Brain microvascular endothelial cell (primary cell): ENCODE measurements around the gene SH3RF3.

Experiments
- DNase-seq: peaks from one replicate; pipeline ENCODE4 v3.0.0-alpha.2; 2020
- H3K27ac ChIP-seq: fragments of 250-450 bp; sonication (Bioruptor Pico); 2 replicates; pipeline ENCODE4 v1.5.1; 2020; ENCODE audit warnings: mild to moderate bottlenecking, moderate library complexity
- H3K27me3 ChIP-seq: fragments of 250-450 bp; sonication (Bioruptor Pico); replicated peaks from 2 replicates; pipeline ENCODE4 v1.5.1; 2020; ENCODE audit warnings: mild to moderate bottlenecking
- H3K36me3 ChIP-seq: fragments of 250-450 bp; sonication (Bioruptor Pico); replicated peaks from 2 replicates; pipeline ENCODE4 v1.5.1; 2020; ENCODE audit warnings: mild to moderate bottlenecking
- H3K4me3 ChIP-seq: 2 replicates; pipeline ENCODE4 v1.5.1; 2011; ENCODE audit warnings: low read depth, mild to moderate bottlenecking, control low read depth, low read length, moderate library complexity
- in situ Hi-C: cut with HindIII; loops from 2 replicates; pipeline ENCODE4 v1.10.0; 2017; ENCODE audit warnings: low sequenced_read_pairs, low pct_ligation_motif_present
- TF ChIP-seq, protein P1 (sequence below): IDR thresholded peaks from 2 replicates; pipeline ENCODE4 v1.5.1; 2011; ENCODE audit warnings: low read depth, mild to moderate bottlenecking, moderate library complexity, low read length, control low read depth, inconsistent platforms; ENCODE audit errors: missing control alignments

SH3RF3 gene

GRCh38 chr2:109305490-109306167, 176.6 kb downstream of the SH3RF3 start:
- no peak for DNase-seq
- no peaks in the 10 kb centered on the region for H3K36me3 ChIP-seq
- H3K27ac ChIP-seq, result no peak overlapping the region
- TF ChIP-seq, protein P1, sequence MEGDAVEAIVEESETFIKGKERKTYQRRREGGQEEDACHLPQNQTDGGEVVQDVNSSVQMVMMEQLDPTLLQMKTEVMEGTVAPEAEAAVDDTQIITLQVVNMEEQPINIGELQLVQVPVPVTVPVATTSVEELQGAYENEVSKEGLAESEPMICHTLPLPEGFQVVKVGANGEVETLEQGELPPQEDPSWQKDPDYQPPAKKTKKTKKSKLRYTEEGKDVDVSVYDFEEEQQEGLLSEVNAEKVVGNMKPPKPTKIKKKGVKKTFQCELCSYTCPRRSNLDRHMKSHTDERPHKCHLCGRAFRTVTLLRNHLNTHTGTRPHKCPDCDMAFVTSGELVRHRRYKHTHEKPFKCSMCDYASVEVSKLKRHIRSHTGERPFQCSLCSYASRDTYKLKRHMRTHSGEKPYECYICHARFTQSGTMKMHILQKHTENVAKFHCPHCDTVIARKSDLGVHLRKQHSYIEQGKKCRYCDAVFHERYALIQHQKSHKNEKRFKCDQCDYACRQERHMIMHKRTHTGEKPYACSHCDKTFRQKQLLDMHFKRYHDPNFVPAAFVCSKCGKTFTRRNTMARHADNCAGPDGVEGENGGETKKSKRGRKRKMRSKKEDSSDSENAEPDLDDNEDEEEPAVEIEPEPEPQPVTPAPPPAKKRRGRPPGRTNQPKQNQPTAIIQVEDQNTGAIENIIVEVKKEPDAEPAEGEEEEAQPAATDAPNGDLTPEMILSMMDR, result no peak
- in situ Hi-C loops, result loop anchor here (25.0 kb wide), 1 partner anchor 168 kb away; the partner anchor contains the start of gene SH3RF3
- H3K4me3 ChIP-seq, result no peak overlapping the region
- H3K27me3 ChIP-seq, result no peaks in the 10 kb centered on the region

DNA sequence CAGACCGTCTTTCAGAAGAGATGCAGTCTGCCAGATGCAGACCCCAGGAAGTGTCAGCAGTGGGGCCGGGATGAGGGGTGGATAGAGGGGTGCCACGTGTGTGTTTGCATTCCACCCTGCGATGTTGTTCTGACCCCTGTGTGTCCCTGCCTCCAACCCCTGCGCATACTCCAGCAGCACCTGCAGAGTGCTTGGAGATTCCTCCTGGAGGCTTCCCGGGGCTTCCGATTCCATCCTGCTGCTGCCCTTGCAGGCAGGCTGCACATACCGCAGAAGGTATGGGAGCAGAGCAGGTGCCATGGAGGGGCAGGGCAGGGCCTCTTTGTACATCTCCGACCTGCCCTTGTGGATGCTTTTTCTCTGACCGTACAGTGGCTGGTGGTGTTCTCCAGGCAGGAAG, 177.2 kb downstream of the SH3RF3 start:
- no peaks in the 10 kb centered on the region for H3K27me3 ChIP-seq
- no peaks in the 10 kb centered on the region for H3K36me3 ChIP-seq
- H3K27ac ChIP-seq, result no peak overlapping the region
- no peak overlapping the region for H3K4me3 ChIP-seq
- in situ Hi-C loops, result loop anchor here (25.0 kb wide), 1 partner anchor 169 kb away; the partner anchor contains the start of gene SH3RF3
- no peak for DNase-seq
- TF ChIP-seq, protein P1, result no peak

GRCh38 chr2:109311771-109312170, 182.8 kb downstream of the SH3RF3 start:
- DNase-seq, result no peak
- H3K4me3 ChIP-seq, result no peak overlapping the region
- in situ Hi-C loops, result loop anchor here (25.0 kb wide), 1 partner anchor 174 kb away; the partner anchor contains the start of gene SH3RF3

DNA sequence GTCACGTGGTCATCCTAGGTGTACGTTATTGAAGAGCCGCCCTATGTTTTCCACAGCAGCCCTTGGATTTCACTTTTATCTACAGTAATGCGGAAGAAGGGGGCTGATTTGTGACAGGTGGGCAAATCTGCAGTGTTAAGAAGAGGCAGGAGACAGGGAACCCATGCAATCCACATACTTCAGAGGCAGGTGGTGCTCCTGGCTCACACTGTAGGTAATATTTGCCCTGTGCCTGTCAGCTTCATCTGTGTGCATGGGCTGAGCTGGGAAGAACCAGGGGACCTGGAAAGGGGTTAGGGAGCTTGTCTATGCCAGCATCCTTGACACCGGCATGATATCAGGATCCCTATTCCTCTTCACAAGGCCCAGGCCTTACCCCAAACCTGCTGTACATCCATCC, 183.9 kb downstream of the SH3RF3 start:
- in situ Hi-C loops, result loop anchor here (25.0 kb wide), 1 partner anchor 176 kb away; the partner anchor contains the start of gene SH3RF3
- Histone ChIP-seq H3K27ac (no peak overlapping the region), H3K36me3 (no peaks in the 10 kb centered on the region), H3K27me3 (no peaks in the 10 kb centered on the region), H3K4me3 (no peak overlapping the region)
- TF ChIP-seq, protein P1, result no peak
- no peak for DNase-seq

More at GRCh38 chr2:109311771-109312170, 182.8 kb downstream of the SH3RF3 start:
- Histone ChIP-seq H3K27ac (no peak overlapping the region), H3K36me3 (no peaks in the 10 kb centered on the region), H3K27me3 (no peaks in the 10 kb centered on the region)
- TF ChIP-seq, protein P1, result no peak

DNA sequence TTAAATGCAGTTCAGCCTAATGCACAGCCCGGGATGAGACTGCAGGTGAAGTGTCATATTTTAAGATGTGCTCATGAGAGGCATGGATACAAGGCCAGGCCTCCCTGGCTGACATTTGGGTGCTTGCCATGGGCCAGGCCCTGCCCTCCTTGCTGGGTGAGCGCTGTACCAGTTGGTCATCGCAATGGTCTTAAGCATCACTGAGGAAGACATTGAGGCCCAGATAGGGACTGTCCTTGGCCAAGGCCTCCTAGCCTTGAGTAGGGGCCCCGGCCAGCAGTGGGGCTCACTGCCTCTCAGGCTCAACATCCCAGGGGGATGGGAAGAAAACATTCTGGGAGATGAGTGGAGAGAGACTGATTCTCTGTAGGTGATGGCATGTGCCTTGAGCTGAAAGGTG, 184.3 kb downstream of the SH3RF3 start:
- in situ Hi-C loops, result loop anchor here (25.0 kb wide), 1 partner anchor 176 kb away; the partner anchor contains the start of gene SH3RF3

More for the DNA sequence above, 184.3 kb downstream of the SH3RF3 start:
- no peak for DNase-seq
- Histone ChIP-seq H3K4me3 (no peak overlapping the region), H3K27ac (no peak overlapping the region), H3K36me3 (no peaks in the 10 kb centered on the region), H3K27me3 (no peaks in the 10 kb centered on the region)
- TF ChIP-seq, protein P1, result no peak
